H1 (cell line): ENCODE measurements around the gene PPP2R3C.

Experiments used
- ATF2 ChIP-seq: IDR thresholded peaks from 2 replicates; pipeline ENCODE4 v1.6.1; 2012; ENCODE audit warnings: low read length, inconsistent platforms
- BRCA1 ChIP-seq: IDR thresholded peaks from 2 replicates; pipeline ENCODE4 v1.6.1; 2012; ENCODE audit warnings: low read depth, low read length, improper control_type of control experiment
- CBX5 ChIP-seq: fragments of 300-800, 300-1000 bp; sonication (generic); IDR thresholded peaks from 2 replicates; pipeline ENCODE4 v1.7.1; 2016; ENCODE audit warnings: antibody characterized with exemption, low read length, low read depth
- CTCF ChIP-seq, 3 experiments: IDR thresholded peaks; 1 replicate in 2 of 3; 2 replicates in 1 of 3; pipeline versions ENCODE4 v1.5.1 to v1.6.1; 2011; ENCODE audit warnings: low read length in 3 of 3, mild to moderate bottlenecking in 3 of 3, inconsistent platforms in 2 of 3, low read depth in 1 of 3, moderate library complexity in 1 of 3; ENCODE audit not compliant: insufficient read depth in 1 of 3; ENCODE audit errors: control extremely low read depth in 1 of 3
- EP300 ChIP-seq, 2 experiments: IDR thresholded peaks; 1 replicate in 1 of 2; 2 replicates in 1 of 2; pipeline ENCODE4 v1.6.1; 2011 to 2012; ENCODE audit warnings: low read depth in 2 of 2, low read length in 2 of 2, mild to moderate bottlenecking in 2 of 2, borderline replicate concordance in 1 of 2, inconsistent platforms in 1 of 2, moderate library complexity in 1 of 2
- EZH2 ChIP-seq: fragments of 200-600 bp; sonication (generic); IDR thresholded peaks from 2 replicates; pipeline ENCODE4 v1.7.1; 2012; ENCODE audit warnings: low read depth, mild to moderate bottlenecking, moderate library complexity, low read length, inconsistent platforms; ENCODE audit not compliant: severe bottlenecking
- JUND ChIP-seq: IDR thresholded peaks from 2 replicates; pipeline ENCODE4 v1.6.1; 2011; ENCODE audit warnings: mild to moderate bottlenecking, improper control_type of control experiment, low read length
- POLR2A ChIP-seq, 2 experiments: IDR thresholded peaks; 1 replicate in 1 of 2; 2 replicates in 1 of 2; pipeline ENCODE4 v1.6.1; 2011; ENCODE audit warnings: low read depth in 2 of 2, low read length in 2 of 2, mild to moderate bottlenecking in 2 of 2; ENCODE audit errors: control extremely low read depth in 1 of 2
- POLR2AphosphoS5 ChIP-seq: IDR thresholded peaks from 2 replicates; pipeline ENCODE4 v1.6.1; 2011; ENCODE audit warnings: low read depth, low read length
- RFX5 ChIP-seq: IDR thresholded peaks from 2 replicates; pipeline ENCODE4 v1.6.1; 2011; ENCODE audit warnings: low read depth, low read length, improper control_type of control experiment, borderline replicate concordance
- SUZ12 ChIP-seq: fragments of 200-600 bp; sonication (generic); IDR thresholded peaks from 2 replicates; pipeline ENCODE4 v1.6.1; 2012; ENCODE audit warnings: mild to moderate bottlenecking, inconsistent platforms, low read length, moderate library complexity, mixed read lengths
- TAF1 ChIP-seq: IDR thresholded peaks from 2 replicates; pipeline ENCODE4 v1.6.1; 2011; ENCODE audit warnings: mild to moderate bottlenecking, low read depth, low read length
- TAF7 ChIP-seq: optimal IDR thresholded peaks from 2 replicates; pipeline ENCODE3; 2011; ENCODE audit warnings: low read depth, mild to moderate bottlenecking, inconsistent platforms, low read length, moderate library complexity, borderline replicate concordance
- TF ChIP-seq, protein P1 (sequence below): IDR thresholded peaks from 2 replicates; pipeline ENCODE4 v1.6.1; 2011; ENCODE audit warnings: low read length, improper control_type of control experiment

GRCh38 chr14:35122696-35123387, 1.1 kb upstream of the PPP2R3C start:
- TF ChIP-seq CTCF (IDR thresholded peaks at IDR 0.05; ENCODE audit: control extremely low read depth in 1 of 3, insufficient read depth in 1 of 3, low read depth in 1 of 3, low read length in 3 of 3) (no peak), POLR2A (IDR thresholded peaks at IDR 0.05; ENCODE audit: control extremely low read depth in 1 of 2, low read depth in 2 of 2, low read length in 2 of 2) (no peak), BRCA1 (no peak), JUND (no peak), ATF2 (no peak), TAF1 (no peak), POLR2AphosphoS5 (no peak), EZH2 (no peak), CBX5 (no peak), SUZ12 (no peak), RFX5 (no peak), EP300 (IDR thresholded peaks at IDR 0.05; ENCODE audit: borderline replicate concordance in 1 of 2, low read depth in 2 of 2, low read length in 2 of 2) (no peak), TAF7 (no peak)
- TF ChIP-seq, protein P1, sequence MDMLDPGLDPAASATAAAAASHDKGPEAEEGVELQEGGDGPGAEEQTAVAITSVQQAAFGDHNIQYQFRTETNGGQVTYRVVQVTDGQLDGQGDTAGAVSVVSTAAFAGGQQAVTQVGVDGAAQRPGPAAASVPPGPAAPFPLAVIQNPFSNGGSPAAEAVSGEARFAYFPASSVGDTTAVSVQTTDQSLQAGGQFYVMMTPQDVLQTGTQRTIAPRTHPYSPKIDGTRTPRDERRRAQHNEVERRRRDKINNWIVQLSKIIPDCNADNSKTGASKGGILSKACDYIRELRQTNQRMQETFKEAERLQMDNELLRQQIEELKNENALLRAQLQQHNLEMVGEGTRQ: no peak
